SK-N-SH treated with all-trans-retinoic acid at 6 μM for 48 hours (cell line): ENCODE results near the gene RAMACL.

Source experiments
- ATAC-seq: fragments of 200-7000 bp; cut with Tn5 transposase; 3 replicates; pipeline ENCODE4 v1.9.1; 2020; ENCODE audit warnings: mild to moderate bottlenecking, moderate library complexity
- GLIS3 ChIP-seq: fragments of 250-450 bp; sonication (Bioruptor Pico); IDR thresholded peaks from 2 replicates; pipeline ENCODE4 v1.5.0; 2020; ENCODE audit warnings: mild to moderate bottlenecking, moderate library complexity
- ISL1 ChIP-seq: fragments of 250-450 bp; sonication (Bioruptor Pico); IDR thresholded peaks from 2 replicates; pipeline ENCODE4 v2.1.2; 2022; ENCODE audit warnings: mild to moderate bottlenecking, moderate library complexity
- OSR1 ChIP-seq: fragments of 250-450 bp; sonication (Bioruptor Pico); IDR thresholded peaks from 2 replicates; pipeline ENCODE4 v1.8.0; 2022; ENCODE audit warnings: moderate library complexity, mild to moderate bottlenecking, inconsistent platforms
- PPARA ChIP-seq: fragments of 250-450 bp; sonication (Bioruptor Pico); IDR thresholded peaks from 2 replicates; pipeline ENCODE4 v1.5.0; 2020; ENCODE audit warnings: mild to moderate bottlenecking, borderline replicate concordance
- RARB ChIP-seq: fragments of 250-450 bp; sonication (Bioruptor Pico); IDR thresholded peaks from 2 replicates; pipeline ENCODE4 v1.8.0; 2021; ENCODE audit warnings: mild to moderate bottlenecking, moderate library complexity
- SNAI2 ChIP-seq: fragments of 250-450 bp; sonication (Bioruptor Pico); IDR thresholded peaks from 2 replicates; pipeline ENCODE4 v1.5.0; 2020; ENCODE audit warnings: mild to moderate bottlenecking, moderate library complexity
- TOX ChIP-seq: fragments of 250-450 bp; sonication (Bioruptor Pico); IDR thresholded peaks from 2 replicates; pipeline ENCODE4 v1.8.0; 2021; ENCODE audit warnings: mild to moderate bottlenecking, moderate library complexity, borderline replicate concordance
- ZC3H10 ChIP-seq: fragments of 250-450 bp; sonication (Bioruptor Pico); IDR thresholded peaks from 2 replicates; pipeline ENCODE4 v1.5.1; 2021; ENCODE audit warnings: mild to moderate bottlenecking, moderate library complexity
- ZFP30 ChIP-seq: fragments of 450-650 bp; formaldehyde crosslinking; IDR thresholded peaks from 2 replicates; pipeline ENCODE4 v1.5.0; 2022; ENCODE audit warnings: mild to moderate bottlenecking, moderate library complexity
- ZNF8 ChIP-seq: fragments of 450-650 bp; formaldehyde crosslinking; IDR thresholded peaks from 2 replicates; pipeline ENCODE4 v1.5.0; 2020; ENCODE audit warnings: mild to moderate bottlenecking, moderate library complexity
- TF ChIP-seq, protein P1 (sequence below): fragments of 250-450 bp; sonication (Bioruptor Pico); IDR thresholded peaks from 2 replicates; pipeline ENCODE4 v1.5.1; 2020; ENCODE audit warnings: low read depth, mild to moderate bottlenecking, moderate library complexity
- TF ChIP-seq, protein P2 (sequence below): fragments of 250-450 bp; sonication (Bioruptor Pico); IDR thresholded peaks from 2 replicates; pipeline ENCODE4 v1.5.1; 2021; ENCODE audit warnings: mild to moderate bottlenecking, moderate library complexity
- TF ChIP-seq, protein P3 (sequence below): fragments of 250-450 bp; sonication (Bioruptor Pico); IDR thresholded peaks from 2 replicates; pipeline ENCODE4 v1.5.0; 2020; ENCODE audit warnings: mild to moderate bottlenecking, moderate library complexity

Gene RAMACL

DNA sequence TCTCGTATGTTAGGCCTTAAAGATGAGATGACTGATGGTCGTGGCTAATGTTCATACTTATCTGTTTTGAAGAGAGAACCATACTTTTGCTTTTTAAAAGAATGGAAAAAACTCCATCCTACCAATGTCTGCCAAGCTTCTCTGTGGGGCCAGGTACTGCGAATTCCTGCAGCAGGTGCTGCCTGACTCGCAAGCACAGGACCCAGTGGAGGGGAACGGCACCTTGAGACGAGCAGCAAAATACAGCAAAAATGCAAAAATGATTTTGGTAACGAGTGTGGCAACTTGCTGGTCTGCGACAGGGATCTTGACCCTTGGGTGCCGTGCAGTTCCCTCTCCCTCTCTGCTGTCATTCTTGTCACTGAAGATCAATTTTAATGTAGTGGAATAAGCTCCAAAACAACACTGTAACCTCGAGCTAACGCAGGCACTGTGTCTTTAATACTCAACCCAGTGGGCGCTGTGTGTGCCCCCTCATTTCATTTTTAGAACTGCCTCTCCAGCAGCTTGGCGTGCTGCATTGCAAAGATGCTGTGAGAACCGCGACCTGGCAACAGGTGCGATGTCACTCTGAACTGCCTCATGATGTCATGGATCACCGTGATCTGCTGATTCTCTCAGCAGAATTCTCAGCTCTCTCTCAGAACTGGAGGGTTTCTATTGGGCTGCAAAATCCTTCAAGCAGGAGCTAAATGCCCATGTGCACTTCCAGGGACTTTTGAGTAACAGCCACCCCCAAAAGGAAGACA is 51.6 kb downstream of the RAMACL start:
- no peak for TF ChIP-seq GLIS3 (CRISPR knock-in tag)
- TF ChIP-seq, all 23 proteins: peak for 0

DNA sequence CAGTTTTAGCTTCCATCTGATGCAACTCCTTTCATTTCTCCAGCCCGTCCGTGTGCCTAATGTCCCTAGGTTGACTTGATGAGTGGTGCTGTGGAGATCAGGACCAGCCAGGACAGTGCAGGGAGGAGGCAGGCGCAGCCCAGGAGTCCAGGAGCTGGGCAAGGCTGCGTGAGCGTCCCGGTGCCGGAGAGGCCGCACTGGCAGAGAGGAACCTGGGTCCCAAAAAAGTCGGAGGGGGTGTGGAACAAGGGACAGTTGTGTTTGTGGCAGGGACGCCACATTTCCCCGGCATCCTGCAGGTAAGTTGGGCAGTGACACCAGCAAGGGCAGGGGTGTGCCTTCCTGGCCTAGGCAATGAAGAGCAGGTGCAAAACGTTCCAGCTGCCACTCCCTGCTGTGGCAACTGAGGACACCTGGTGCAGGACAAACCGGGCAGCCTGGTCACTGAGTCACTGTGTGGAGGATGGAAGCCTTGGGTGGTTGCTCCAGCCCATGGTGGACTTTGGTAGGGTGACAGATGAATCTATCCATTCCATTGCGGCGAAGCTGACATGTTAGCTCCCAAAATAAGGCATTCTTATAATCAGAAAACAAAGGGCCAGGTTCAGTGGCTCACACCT is 53.2 kb downstream of the RAMACL start:
- TF ChIP-seq PPARA (CRISPR knock-in tag), result no peak
- no peak for TF ChIP-seq SNAI2
- TF ChIP-seq, protein P1, sequence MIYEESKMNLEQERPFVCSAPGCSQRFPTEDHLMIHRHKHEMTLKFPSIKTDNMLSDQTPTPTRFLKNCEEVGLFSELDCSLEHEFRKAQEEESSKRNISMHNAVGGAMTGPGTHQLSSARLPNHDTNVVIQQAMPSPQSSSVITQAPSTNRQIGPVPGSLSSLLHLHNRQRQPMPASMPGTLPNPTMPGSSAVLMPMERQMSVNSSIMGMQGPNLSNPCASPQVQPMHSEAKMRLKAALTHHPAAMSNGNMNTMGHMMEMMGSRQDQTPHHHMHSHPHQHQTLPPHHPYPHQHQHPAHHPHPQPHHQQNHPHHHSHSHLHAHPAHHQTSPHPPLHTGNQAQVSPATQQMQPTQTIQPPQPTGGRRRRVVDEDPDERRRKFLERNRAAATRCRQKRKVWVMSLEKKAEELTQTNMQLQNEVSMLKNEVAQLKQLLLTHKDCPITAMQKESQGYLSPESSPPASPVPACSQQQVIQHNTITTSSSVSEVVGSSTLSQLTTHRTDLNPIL (CRISPR knock-in tag), result no peak
- no peak for TF ChIP-seq ZC3H10 (CRISPR knock-in tag)
- no peak for TF ChIP-seq TOX
- TF ChIP-seq OSR1, result no peak
- TF ChIP-seq, protein P2, sequence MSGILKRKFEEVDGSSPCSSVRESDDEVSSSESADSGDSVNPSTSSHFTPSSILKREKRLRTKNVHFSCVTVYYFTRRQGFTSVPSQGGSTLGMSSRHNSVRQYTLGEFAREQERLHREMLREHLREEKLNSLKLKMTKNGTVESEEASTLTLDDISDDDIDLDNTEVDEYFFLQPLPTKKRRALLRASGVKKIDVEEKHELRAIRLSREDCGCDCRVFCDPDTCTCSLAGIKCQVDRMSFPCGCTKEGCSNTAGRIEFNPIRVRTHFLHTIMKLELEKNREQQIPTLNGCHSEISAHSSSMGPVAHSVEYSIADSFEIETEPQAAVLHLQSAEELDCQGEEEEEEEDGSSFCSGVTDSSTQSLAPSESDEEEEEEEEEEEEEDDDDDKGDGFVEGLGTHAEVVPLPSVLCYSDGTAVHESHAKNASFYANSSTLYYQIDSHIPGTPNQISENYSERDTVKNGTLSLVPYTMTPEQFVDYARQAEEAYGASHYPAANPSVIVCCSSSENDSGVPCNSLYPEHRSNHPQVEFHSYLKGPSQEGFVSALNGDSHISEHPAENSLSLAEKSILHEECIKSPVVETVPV (CRISPR knock-in tag), result no peak
- TF ChIP-seq, protein P3, sequence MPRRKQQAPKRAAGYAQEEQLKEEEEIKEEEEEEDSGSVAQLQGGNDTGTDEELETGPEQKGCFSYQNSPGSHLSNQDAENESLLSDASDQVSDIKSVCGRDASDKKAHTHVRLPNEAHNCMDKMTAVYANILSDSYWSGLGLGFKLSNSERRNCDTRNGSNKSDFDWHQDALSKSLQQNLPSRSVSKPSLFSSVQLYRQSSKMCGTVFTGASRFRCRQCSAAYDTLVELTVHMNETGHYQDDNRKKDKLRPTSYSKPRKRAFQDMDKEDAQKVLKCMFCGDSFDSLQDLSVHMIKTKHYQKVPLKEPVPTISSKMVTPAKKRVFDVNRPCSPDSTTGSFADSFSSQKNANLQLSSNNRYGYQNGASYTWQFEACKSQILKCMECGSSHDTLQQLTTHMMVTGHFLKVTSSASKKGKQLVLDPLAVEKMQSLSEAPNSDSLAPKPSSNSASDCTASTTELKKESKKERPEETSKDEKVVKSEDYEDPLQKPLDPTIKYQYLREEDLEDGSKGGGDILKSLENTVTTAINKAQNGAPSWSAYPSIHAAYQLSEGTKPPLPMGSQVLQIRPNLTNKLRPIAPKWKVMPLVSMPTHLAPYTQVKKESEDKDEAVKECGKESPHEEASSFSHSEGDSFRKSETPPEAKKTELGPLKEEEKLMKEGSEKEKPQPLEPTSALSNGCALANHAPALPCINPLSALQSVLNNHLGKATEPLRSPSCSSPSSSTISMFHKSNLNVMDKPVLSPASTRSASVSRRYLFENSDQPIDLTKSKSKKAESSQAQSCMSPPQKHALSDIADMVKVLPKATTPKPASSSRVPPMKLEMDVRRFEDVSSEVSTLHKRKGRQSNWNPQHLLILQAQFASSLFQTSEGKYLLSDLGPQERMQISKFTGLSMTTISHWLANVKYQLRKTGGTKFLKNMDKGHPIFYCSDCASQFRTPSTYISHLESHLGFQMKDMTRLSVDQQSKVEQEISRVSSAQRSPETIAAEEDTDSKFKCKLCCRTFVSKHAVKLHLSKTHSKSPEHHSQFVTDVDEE (CRISPR knock-in tag), result no peak
- TF ChIP-seq GLIS3 (CRISPR knock-in tag), result no peak
- TF ChIP-seq ZFP30 (CRISPR knock-in tag), result no peak
- no peak for TF ChIP-seq RARB (CRISPR knock-in tag)
- TF ChIP-seq ZNF8 (CRISPR knock-in tag), result no peak
- TF ChIP-seq ISL1 (CRISPR knock-in tag), result no peak
- ATAC-seq, result no peak

More for the DNA sequence above, 51.6 kb downstream of the RAMACL start:
- no peak for ATAC-seq
